Nephron progenitor cell (in vitro differentiated cells): Measurements from ENCODE around the gene LRRTM1.

ENCODE experiments used
- DNase-seq: peaks from one replicate; pipeline ENCODE4 v3.0.0; 2021
- H3K27ac Mint-ChIP-seq: 2 replicates; pipeline ENCODE4 v1.8.0; 2021; ENCODE audit warnings: mild to moderate bottlenecking, moderate library complexity, mixed read lengths
- H3K27me3 Mint-ChIP-seq: 2 replicates; pipeline ENCODE4 v1.8.0; 2021; ENCODE audit warnings: mild to moderate bottlenecking, low read depth, mixed read lengths; ENCODE audit not compliant: poor library complexity
- H3K36me3 Mint-ChIP-seq: 2 replicates; pipeline ENCODE4 v1.8.0; 2021; ENCODE audit warnings: low read depth, mixed read lengths
- H3K4me1 Mint-ChIP-seq: 2 replicates; pipeline ENCODE4 v1.8.0; 2021; ENCODE audit warnings: mixed read lengths
- H3K4me3 Mint-ChIP-seq: 2 replicates; pipeline ENCODE4 v1.8.0; 2021; ENCODE audit warnings: mild to moderate bottlenecking, moderate library complexity, mixed read lengths
- H3K9me3 Mint-ChIP-seq: 2 replicates; pipeline ENCODE4 v1.8.0; 2021; ENCODE audit warnings: mild to moderate bottlenecking, moderate library complexity, mixed read lengths
- TF ChIP-seq, protein P1 (sequence below): fragments of 200-600 bp; sonication (generic); IDR thresholded peaks from 2 replicates; pipeline ENCODE4 v1.5.0; 2021; ENCODE audit warnings: antibody characterized with exemption

Gene LRRTM1

DNA sequence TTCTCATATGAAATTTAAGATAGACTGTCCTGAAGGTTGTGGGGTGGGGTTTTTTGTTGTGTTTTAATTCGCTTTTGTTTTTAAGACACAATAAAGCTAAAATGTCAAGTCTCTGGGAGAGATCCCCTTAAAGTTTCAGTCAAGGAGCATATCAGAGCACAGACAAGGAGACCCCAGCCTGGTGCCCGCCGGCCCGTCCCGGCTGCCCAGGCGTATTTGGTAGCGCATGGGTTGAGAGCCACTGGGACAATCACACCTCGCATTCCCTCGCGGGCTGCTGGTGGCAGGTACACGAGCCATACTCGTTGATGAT lies 2.6 kb downstream of the LRRTM1 start:
- H3K4me3 Mint-ChIP-seq, result peak overlapping the region; percentile 81
- H3K4me1 Mint-ChIP-seq, result peaks cover 64% of the 10 kb centered on the region
- TF ChIP-seq, protein P1, sequence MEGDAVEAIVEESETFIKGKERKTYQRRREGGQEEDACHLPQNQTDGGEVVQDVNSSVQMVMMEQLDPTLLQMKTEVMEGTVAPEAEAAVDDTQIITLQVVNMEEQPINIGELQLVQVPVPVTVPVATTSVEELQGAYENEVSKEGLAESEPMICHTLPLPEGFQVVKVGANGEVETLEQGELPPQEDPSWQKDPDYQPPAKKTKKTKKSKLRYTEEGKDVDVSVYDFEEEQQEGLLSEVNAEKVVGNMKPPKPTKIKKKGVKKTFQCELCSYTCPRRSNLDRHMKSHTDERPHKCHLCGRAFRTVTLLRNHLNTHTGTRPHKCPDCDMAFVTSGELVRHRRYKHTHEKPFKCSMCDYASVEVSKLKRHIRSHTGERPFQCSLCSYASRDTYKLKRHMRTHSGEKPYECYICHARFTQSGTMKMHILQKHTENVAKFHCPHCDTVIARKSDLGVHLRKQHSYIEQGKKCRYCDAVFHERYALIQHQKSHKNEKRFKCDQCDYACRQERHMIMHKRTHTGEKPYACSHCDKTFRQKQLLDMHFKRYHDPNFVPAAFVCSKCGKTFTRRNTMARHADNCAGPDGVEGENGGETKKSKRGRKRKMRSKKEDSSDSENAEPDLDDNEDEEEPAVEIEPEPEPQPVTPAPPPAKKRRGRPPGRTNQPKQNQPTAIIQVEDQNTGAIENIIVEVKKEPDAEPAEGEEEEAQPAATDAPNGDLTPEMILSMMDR, result no peak
- peaks cover 72% of the 10 kb centered on the region for H3K27me3 Mint-ChIP-seq
- DNase-seq, result no peak
- H3K9me3 Mint-ChIP-seq, result no peaks in the 10 kb centered on the region
- H3K27ac Mint-ChIP-seq, result no peak overlapping the region
- H3K36me3 Mint-ChIP-seq, result no peaks in the 10 kb centered on the region

DNA sequence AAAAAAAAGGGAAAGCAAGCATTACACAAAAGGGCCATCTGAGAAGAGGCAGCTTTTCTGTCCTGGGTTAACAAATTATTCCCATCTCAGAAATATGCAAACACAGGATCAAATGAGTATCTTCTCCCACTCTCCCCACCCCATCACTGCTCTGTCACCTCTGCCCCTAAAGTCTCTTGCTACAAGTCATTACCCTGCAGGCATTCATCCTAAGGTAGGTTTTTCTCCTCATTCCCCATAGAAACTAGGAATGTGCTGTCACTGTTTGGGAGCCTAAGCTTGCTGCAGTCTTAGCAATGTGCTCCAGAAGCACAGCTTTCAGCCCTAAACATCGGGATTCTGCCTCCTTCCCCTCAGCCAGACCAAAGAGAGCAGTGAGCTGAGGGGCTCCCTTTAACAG lies 3.6 kb downstream of the LRRTM1 start:
- no peak overlapping the region for H3K27ac Mint-ChIP-seq

DNA sequence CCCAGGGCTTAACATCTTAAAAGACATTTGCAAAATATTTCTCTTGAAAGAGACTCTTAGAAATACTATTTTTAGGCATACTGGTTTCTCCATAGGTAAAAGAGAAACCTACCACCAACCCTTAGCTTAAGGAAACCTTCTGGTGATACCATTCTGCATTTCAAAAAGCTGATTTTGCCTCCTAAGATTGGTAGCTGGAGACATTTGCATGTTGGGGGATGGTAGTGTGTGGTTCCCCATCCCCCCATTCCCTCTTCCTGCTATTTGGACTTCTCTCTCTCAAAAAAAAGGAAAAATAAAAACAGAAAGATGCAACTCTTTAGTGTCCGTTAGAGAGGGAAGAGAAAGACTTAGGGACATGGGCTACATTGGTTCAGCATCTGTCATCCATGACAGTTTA lies 4.2 kb downstream of the LRRTM1 start:
- peaks cover 59% of the 10 kb centered on the region for H3K4me1 Mint-ChIP-seq
- DNase-seq, result no peak
- no peak overlapping the region for H3K4me3 Mint-ChIP-seq
- H3K36me3 Mint-ChIP-seq, result no peaks in the 10 kb centered on the region
- H3K9me3 Mint-ChIP-seq, result no peaks in the 10 kb centered on the region
- H3K27ac Mint-ChIP-seq, result no peak overlapping the region
- H3K27me3 Mint-ChIP-seq, result peaks cover 63% of the 10 kb centered on the region
- TF ChIP-seq, protein P1, result no peak

More for the DNA sequence above, 3.6 kb downstream of the LRRTM1 start:
- Mint-ChIP-seq H3K4me3 (peak overlapping the region; percentile 39), H3K27me3 (peaks cover 69% of the 10 kb centered on the region), H3K9me3 (no peaks in the 10 kb centered on the region), H3K36me3 (no peaks in the 10 kb centered on the region), H3K4me1 (peaks cover 59% of the 10 kb centered on the region)
- TF ChIP-seq, protein P1, result no peak
- DNase-seq, result no peak

DNA sequence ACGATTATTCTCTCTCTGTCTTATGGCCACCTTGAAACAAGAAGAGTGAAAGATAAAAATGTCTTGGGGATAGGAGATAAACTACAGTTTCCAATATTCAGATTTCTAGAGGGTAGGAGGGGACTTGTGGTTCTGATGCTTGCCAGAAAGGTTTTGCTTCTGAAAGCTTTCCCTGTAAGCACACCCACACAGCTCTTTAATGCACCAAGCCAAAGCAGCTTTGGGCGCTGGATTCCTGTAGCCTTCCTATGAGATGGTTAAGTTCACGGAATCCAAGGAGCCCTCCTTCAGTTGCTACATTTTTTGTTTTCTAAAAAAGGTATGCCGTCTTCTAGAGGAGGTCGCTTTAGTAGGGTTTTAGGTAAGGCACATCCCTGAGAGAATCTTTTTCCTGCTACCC lies 4.9 kb downstream of the LRRTM1 start:
- H3K27me3 Mint-ChIP-seq, result peaks cover 56% of the 10 kb centered on the region
- DNase-seq, result no peak
- no peaks in the 10 kb centered on the region for H3K36me3 Mint-ChIP-seq
- TF ChIP-seq, protein P1, result no peak
- H3K4me1 Mint-ChIP-seq, result peaks cover 59% of the 10 kb centered on the region
- no peak overlapping the region for H3K27ac Mint-ChIP-seq
- H3K9me3 Mint-ChIP-seq, result no peaks in the 10 kb centered on the region
- no peak overlapping the region for H3K4me3 Mint-ChIP-seq

DNA sequence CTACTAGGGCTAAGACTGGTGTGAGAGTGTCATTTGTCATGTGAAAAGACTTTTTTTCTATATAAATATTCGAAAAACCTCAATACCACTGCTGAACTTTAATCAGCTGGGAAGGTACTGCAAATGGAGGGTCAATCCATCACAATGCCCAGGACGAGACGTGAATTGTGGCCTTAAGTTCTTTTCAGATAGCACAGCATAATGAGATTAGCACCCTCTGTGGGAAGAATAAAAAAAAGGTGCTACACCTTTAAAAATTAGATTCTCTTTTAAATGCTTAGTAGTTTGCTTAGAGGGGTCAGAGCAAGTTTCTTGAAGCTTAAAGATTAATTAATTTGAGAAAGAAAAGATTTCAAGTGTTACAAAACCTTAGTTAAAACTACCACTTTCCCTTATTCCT lies 5.6 kb downstream of the LRRTM1 start:
- peaks cover 66% of the 10 kb centered on the region for H3K4me1 Mint-ChIP-seq
- no peak overlapping the region for H3K4me3 Mint-ChIP-seq
- H3K27me3 Mint-ChIP-seq, result peaks cover 52% of the 10 kb centered on the region

DNA sequence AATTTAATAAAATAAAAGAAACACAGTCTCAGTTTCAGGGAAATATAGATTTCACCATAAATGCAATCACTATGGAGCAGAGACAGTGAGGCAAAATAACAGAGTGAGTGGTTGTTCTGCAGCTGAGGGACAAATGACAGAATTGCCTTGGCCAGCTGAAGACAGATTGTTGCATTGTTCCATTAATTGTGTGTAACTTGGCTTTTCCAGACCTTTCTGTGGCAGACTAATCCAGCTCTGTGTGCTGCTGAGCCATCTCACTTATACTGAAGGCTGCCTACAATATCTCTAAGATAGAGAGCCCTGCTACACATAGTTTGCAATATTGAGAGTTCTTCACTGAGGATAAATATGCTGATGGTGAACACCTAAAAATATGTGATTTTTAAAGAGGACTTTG lies 11.5 kb downstream of the LRRTM1 start:
- H3K27ac Mint-ChIP-seq, result no peak overlapping the region
- DNase-seq, result no peak
- H3K4me1 Mint-ChIP-seq, result peaks cover 57% of the 10 kb centered on the region
- no peaks in the 10 kb centered on the region for H3K9me3 Mint-ChIP-seq
- H3K27me3 Mint-ChIP-seq, result peaks cover 3% of the 10 kb centered on the region
- no peaks in the 10 kb centered on the region for H3K36me3 Mint-ChIP-seq
- no peak overlapping the region for H3K4me3 Mint-ChIP-seq
- TF ChIP-seq, protein P1, result no peak

More for the DNA sequence above, 5.6 kb downstream of the LRRTM1 start:
- TF ChIP-seq, protein P1, result no peak
- Mint-ChIP-seq H3K36me3 (no peaks in the 10 kb centered on the region), H3K27ac (no peak overlapping the region), H3K9me3 (no peaks in the 10 kb centered on the region)
- DNase-seq, result no peak
